ACHN (cell line): ENCODE measurements around the gene PCDHGC3.
"Not testable (repeated sequence)": the region's sequence is repeated elsewhere in the genome, so short reads cannot be mapped to it uniquely, and the experiment has no call there.

Experiments
- DNase-seq: peaks from one replicate; pipeline ENCODE4 v3.0.0-alpha.2; 2015
- in situ Hi-C: cut with HindIII; loops from 2 replicates; pipeline ENCODE4 v1.10.0; 2017; ENCODE audit warnings: low sequenced_read_pairs, low pct_ligation_motif_present, low pct_unique_long_range_greater_than_20kb

PCDHGC3 gene

DNA sequence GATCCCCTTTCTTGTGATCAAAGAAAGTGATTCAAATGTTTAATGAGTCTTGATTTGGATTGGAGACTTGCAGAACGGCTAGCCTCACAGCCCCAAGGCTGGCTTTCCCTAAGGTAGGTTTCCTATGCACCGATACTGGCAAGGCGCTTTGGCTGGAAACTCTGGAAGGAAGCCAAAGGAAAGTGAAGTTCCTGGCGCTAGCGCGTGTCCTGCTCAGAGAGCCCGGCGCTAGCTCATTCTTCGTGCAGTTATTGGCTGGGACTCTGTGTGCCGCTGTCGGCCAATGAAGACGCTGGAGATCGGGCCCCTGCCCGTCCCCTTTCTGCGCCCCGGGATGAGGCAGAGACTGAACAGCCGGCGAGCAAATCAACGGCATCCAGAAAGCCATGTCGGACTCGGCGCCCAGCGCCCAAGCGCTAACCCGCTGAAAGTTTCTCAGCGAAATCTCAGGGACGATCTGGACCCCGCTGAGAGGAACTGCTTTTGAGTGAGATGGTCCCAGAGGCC is at the start of gene PCDHGC3:
Gene PCDHGC3, plus strand, starts transcription at position 342 of the 507 bp plus-strand sequence. Its CDS starts 151 bp downstream, at position 493.
- DNase-seq: peak; percentile 95
- in situ Hi-C loops: no loop called here

DNA sequence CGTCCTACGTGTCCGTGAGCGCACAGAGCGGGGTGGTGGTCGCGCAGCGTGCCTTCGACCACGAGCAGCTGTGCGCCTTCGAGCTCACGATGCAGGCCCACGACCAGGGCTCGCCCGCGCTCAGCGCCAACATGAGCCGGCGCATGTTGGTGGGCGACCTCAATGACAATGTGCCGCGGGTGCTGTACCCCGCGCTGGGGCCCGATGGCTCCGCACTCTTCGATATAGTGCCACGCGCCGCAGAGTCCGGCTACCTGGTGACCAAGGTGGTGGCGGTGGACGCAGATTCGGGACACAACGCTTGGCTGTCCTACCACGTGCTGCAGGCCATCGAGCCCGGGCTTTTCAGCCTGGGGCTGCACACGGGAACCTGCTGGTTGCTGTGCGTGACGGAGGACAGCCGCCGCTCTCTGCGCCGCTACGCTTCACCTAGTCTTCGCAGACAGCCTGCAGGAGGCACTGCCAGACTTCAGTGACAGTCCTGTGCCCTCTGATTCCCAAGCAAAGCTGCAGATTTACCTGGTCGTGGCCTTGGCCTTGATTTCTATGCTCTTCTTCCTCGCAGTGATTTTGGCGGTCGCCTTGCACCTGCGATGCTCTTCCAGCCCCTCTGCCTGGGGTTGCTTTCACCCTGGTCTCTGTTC is 47.9 kb upstream of the PCDHGC3 start:
- no peak for DNase-seq
- in situ Hi-C loops: no loop called here

DNA sequence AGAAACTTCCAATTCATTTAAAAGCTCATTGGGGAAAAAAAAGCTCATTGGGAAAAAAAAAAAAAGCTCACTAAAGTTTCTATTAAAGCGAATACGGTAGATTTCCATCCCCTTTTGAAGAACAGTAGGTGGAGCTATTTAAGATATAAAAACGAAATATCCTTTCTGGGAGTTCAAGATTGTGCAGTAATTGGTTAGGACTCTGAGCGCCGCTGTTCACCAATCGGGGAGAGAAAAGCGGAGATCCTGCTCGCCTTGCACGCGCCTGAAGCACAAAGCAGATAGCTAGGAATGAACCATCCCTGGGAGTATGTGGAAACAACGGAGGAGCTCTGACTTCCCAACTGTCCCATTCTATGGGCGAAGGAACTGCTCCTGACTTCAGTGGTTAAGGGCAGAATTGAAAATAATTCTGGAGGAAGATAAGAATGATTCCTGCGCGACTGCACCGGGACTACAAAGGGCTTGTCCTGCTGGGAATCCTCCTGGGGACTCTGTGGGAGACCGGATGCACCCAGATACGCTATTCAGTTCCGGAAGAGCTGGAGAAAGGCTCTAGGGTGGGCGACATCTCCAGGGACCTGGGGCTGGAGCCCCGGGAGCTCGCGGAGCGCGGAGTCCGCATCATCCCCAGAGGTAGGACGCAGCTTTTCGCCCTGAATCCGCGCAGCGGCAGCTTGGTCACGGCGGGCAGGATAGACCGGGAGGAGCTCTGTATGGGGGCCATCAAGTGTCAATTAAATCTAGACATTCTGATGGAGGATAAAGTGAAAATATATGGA is 45.2 kb upstream of the PCDHGC3 start, which contains the start of gene PCDHGA12:
Gene PCDHGA12, plus strand, starts transcription at position 176 of the 782 bp plus-strand sequence. Its CDS starts 253 bp downstream, at position 429.
- in situ Hi-C loops: no loop called here
- no peak for DNase-seq

DNA sequence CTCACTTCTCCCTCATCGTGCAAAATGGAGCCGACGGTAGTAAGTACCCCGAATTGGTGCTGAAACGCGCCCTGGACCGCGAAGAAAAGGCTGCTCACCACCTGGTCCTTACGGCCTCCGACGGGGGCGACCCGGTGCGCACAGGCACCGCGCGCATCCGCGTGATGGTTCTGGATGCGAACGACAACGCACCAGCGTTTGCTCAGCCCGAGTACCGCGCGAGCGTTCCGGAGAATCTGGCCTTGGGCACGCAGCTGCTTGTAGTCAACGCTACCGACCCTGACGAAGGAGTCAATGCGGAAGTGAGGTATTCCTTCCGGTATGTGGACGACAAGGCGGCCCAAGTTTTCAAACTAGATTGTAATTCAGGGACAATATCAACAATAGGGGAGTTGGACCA is 44.5 kb upstream of the PCDHGC3 start:
- DNase-seq: no peak
- in situ Hi-C loops: no loop called here

DNA sequence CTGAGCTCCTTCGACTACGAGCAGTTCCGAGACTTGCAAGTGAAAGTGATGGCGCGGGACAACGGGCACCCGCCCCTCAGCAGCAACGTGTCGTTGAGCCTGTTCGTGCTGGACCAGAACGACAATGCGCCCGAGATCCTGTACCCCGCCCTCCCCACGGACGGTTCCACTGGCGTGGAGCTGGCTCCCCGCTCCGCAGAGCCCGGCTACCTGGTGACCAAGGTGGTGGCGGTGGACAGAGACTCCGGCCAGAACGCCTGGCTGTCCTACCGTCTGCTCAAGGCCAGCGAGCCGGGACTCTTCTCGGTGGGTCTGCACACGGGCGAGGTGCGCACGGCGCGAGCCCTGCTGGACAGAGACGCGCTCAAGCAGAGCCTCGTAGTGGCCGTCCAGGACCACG is 43.5 kb upstream of the PCDHGC3 start:
- DNase-seq, in situ Hi-C loops: not testable (repeated sequence)

DNA sequence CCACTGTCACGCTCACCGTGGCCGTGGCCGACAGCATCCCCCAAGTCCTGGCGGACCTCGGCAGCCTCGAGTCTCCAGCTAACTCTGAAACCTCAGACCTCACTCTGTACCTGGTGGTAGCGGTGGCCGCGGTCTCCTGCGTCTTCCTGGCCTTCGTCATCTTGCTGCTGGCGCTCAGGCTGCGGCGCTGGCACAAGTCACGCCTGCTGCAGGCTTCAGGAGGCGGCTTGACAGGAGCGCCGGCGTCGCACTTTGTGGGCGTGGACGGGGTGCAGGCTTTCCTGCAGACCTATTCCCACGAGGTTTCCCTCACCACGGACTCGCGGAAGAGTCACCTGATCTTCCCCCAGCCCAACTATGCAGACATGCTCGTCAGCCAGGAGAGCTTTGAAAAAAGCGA is 43.0 kb upstream of the PCDHGC3 start:
- in situ Hi-C loops, DNase-seq: not testable (repeated sequence)

DNA sequence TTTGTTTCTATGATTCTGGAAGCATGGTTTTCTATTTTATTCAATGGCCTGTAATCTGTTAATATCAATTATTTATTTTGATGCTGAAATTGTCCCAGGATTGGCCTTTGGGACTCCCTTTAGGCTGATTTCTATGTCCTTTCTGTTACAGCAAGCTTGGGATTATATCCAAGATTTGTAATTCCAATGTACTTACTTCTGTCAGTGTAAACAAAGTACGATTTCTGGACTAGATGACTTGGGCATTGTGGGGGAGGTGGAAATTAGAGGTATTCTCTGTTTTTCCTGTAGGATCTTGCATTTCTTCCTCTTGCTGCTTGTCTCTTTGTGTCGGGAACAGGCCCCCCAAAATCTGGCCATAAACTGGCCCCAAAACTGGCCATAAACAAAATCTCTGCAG is 41.8 kb upstream of the PCDHGC3 start:
- no peak for DNase-seq
- in situ Hi-C loops: no loop called here

DNA sequence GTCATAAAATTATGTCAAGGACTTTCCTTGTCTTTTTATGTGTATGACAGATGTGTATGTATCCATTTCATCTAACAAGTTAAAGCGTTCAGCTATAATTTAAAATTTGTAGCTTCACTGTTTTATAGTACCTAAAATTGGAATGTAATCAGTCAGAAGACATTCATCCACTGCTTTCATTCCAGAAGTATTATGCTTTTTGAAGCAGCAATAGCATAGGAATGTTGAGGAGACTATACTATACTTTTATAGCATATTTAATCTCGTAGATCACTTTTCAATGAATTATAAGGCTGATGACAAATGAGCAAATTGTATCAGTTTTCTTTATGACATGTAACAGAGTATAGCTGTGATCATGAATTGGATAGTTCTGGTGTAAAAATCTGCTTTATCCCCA is 38.5 kb upstream of the PCDHGC3 start:
- no peak for DNase-seq
- in situ Hi-C loops: no loop called here

DNA sequence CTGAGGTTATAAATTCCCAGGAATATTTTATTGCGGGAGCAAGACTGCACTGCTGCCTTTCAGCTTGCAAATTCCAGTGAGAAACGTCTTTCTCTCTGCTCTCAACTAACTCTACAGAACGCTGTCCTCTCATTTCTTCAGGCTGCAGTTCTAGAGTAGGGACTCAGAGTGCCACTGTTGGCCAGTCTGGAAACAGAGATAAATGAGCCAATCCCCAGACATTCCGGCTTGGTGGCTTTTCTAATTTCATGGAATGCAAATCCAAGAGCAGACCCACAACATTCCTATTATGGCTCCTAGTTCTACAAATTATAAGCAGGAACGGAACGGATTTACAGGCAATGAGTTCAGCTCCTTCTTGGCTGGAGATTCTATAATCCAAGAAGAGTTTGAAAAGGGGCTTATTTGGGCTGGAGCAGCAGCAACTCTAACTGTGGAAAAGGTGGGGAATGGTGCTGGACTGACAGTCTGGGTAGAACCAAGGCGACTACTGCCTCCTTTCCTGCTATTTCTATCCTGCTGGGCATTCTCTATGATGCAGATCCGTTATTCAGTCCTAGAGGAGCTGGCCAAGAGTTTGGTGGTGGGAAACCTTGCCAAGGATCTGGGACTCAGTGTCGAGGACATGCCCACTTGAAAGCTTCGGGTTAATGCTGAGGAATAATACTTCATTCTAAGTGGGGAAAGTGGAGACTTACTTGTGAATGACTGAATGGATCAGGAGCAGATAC is 36.2 kb upstream of the PCDHGC3 start:
- in situ Hi-C loops: no loop called here
- DNase-seq: no peak

DNA sequence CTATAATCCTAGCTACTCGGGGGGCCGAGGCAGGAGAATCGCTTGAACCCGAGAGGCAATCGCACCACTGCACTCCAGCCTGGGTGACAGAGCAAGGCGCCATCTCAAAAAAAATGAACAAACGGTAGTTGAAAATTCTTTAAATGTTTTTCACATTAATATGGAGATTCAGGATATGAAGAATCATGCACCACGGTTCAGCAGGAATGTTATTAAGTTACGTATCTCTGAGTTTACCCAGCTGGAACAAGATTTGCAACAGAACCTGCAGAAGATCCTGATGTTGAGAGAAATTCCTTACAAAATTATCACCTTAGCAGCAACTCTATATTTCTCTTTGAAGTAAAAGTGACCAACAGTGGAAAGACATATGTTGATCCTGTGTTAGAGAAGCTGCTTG is 35.4 kb upstream of the PCDHGC3 start:
- in situ Hi-C loops: no loop called here
- DNase-seq: no peak

DNA sequence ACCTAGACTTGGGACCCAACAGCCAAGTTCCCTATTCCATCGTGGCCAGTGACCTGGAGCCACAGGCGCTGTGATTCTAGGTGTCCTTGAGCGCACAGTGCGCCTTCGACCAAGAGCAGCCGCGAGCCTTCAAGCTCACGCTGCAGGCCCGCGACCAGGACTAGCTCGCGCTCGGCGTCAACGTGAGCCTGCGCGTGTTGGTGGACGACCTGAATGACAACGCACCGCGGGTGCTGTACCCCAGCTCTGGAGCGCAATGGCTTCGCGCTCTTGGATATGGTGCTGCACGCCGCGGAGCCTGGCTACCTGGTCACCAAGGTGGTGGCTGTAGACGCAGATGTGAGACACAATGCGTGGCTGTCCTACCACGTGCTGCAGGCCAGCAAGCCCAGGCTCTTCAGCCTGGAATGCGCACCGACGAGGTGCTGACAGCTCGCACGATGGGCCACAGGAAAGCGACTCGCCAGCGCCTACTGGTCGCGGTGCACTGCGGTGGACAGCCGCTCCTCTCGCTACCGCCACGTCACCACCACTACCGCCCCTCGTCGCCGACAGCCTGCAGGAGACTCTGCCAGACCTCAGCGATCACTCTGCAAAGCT is 34.1 kb upstream of the PCDHGC3 start:
- in situ Hi-C loops: no loop called here
- no peak for DNase-seq

DNA sequence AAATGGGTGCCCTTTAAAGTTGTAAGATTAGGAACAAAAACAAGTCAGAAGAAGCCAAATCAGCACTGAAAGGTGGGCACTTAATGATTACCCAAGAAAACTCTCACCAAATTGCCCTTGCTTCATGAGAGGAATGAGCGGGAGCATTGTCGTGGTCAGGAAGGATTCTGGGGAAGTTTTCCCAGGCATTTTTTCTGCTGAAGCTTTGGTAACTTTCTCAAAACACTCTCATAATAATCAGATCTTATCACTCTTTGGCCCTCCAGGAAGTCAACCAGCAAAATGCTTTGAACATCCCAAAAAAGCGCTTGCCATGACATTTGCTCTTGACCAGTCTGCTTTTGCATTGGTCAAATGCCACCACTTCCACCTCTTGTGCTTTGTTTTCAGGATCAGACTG is 10.4 kb upstream of the PCDHGC3 start:
- DNase-seq: no peak
- in situ Hi-C loops: no loop called here

DNA sequence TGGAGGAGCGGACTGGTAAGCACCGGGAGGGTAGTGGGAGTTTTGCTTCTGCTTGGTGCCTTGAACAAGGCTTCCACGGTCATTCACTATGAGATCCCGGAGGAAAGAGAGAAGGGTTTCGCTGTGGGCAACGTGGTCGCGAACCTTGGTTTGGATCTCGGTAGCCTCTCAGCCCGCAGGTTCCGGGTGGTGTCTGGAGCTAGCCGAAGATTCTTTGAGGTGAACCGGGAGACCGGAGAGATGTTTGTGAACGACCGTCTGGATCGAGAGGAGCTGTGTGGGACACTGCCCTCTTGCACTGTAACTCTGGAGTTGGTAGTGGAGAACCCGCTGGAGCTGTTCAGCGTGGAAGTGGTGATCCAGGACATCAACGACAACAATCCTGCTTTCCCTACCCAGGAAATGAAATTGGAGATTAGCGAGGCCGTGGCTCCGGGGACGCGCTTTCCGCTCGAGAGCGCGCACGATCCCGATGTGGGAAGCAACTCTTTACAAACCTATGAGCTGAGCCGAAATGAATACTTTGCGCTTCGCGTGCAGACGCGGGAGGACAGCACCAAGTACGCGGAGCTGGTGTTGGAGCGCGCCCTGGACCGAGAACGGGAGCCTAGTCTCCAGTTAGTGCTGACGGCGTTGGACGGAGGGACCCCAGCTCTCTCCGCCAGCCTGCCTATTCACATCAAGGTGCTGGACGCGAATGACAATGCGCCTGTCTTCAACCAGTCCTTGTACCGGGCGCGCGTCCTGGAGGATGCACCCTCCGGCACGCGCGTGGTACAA is 556 bp downstream of the PCDHGC3 start:
- DNase-seq: peak; percentile 62
- in situ Hi-C loops: no loop called here

DNA sequence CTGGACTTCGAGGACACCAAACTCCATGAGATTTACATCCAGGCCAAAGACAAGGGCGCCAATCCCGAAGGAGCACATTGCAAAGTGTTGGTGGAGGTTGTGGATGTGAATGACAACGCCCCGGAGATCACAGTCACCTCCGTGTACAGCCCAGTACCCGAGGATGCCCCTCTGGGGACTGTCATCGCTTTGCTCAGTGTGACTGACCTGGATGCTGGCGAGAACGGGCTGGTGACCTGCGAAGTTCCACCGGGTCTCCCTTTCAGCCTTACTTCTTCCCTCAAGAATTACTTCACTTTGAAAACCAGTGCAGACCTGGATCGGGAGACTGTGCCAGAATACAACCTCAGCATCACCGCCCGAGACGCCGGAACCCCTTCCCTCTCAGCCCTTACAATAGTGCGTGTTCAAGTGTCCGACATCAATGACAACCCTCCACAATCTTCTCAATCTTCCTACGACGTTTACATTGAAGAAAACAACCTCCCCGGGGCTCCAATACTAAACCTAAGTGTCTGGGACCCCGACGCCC is 1.3 kb downstream of the PCDHGC3 start:
- DNase-seq: no peak
- in situ Hi-C loops: no loop called here

DNA sequence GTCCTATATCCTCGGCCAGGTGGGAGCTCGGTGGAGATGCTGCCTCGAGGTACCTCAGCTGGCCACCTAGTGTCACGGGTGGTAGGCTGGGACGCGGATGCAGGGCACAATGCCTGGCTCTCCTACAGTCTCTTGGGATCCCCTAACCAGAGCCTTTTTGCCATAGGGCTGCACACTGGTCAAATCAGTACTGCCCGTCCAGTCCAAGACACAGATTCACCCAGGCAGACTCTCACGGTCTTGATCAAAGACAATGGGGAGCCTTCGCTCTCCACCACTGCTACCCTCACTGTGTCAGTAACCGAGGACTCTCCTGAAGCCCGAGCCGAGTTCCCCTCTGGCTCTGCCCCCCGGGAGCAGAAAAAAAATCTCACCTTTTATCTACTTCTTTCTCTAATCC is 2.0 kb downstream of the PCDHGC3 start:
- no peak for DNase-seq
- in situ Hi-C loops: no loop called here

DNA sequence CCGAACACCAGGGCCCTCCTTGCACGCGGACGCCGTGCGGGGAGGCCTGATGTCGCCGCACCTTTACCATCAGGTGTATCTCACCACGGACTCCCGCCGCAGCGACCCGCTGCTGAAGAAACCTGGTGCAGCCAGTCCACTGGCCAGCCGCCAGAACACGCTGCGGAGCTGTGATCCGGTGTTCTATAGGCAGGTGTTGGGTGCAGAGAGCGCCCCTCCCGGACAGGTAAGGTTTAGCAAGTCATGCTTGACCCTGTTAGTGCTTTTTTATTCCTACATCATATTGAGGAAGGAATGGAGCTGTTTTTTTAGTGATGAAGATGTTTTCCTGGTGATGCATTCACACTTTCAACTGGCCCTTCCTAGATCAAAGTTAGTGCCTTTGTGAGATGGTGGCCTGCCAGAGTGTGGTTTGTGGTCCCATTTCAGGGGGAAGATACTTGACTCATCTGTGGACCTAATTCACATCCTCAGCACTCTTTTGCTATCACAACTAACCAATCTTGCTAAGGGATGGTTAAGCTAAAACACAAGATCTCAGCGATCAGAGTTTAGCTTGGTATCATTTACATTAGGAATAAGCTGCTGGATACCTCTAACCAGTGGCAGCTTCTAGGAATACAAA is 2.7 kb downstream of the PCDHGC3 start:
- DNase-seq: no peak

DNA sequence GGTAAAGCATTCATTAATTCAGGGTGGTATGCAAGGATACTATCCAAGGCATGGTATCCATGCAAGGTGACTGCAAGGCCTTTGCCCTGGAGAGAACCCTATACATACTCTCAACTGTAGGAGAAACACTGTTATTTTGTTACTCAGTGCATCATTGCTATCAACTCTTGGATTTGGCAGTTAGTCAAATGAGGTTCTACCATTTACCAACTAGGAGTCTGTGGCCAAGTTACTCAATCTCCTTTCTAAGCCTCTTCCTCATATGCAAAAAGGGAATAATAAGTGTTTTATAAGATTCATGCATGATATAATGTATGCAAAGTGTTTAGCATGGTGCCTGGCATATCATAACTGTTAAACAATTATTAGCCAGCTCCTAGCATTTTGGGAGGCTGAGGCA is 4.0 kb downstream of the PCDHGC3 start:
- DNase-seq: no peak
- in situ Hi-C loops: no loop called here

More for the DNA sequence above, 2.7 kb downstream of the PCDHGC3 start:
- in situ Hi-C loops: no loop called here
